ENCODE measurements around the gene TSPOAP1.

GRCh38 chr17:58315750-58316149, 12.8 kb downstream of the TSPOAP1 start:
- TF ChIP-seq CTCF (IDR thresholded peaks at IDR 0.05 in 4 of 5, conservative IDR thresholded peaks at IDR 0.05 in 1 of 5) (no peak), POLR2A (IDR thresholded peaks at IDR 0.05) (no peak)

All from gastrocnemius medialis (tissue), 4 donors.